GM12878 (cell line): ENCODE measurements around the gene CCNYL1. TPM values are rescaled to one million over a fixed set of nuclear protein-coding genes. Genes with fewer than 3 reads are reported as not detected.
"Not testable (repeated sequence)": the region's sequence is repeated elsewhere in the genome, so short reads cannot be mapped to it uniquely, and the experiment has no call there.

Experiments
- ATAC-seq: fragments of 200-7000 bp; cut with Tn5 transposase; 3 replicates; pipeline ENCODE4 v1.9.1; 2020; ENCODE audit warnings: mild to moderate bottlenecking, moderate library complexity
- BruUV-seq: library from RNA; stranded (reverse); fragments of 400-500 nt; replicated peaks from 2 replicates; lab custom pipeline; 2021; lab: Mats Ljungman, UMichigan
- CTCF ChIA-PET: fragments of 300-600 bp; sonication (Branson Sonifier 250); formaldehyde crosslinking; extraction: SDS; loops from one replicate; lab custom pipeline; 2021; ENCODE audit warnings: inconsistent platforms; lab: Yijun Ruan, JAX
- POLR2A ChIA-PET: fragments of 350-600 bp; formaldehyde crosslinking; extraction: SDS; loops from one replicate; lab custom pipeline; 2021; ENCODE audit warnings: inconsistent platforms; lab: Charles Lee
- RAD21 ChIA-PET: fragments of 300-600 bp; sonication (Branson Sonifier 250); formaldehyde crosslinking; loops from one replicate; lab custom pipeline; 2023; ENCODE audit warnings: antibody characterized with exemption; ENCODE audit not compliant: unreplicated experiment; lab: Charles Lee
- SMC1A ChIA-PET: fragments of 300-600 bp; sonication (Branson Sonifier 250); formaldehyde crosslinking; loops from one replicate; lab custom pipeline; 2023; ENCODE audit not compliant: unreplicated experiment, uncharacterized antibody; lab: Charles Lee
- DNase-seq: peaks from one replicate; pipeline ENCODE4 v3.0.0-alpha.2; 2011; ENCODE audit warnings: low read depth, low spot score
- FAIRE-seq: peaks from 3 replicates; lab custom pipeline; 2011; peaks lifted over from hg19 to GRCh38; lab: Jason Lieb, UNC
- H2AFZ ChIP-seq: 2 replicates; pipeline ENCODE4 v1.6.0; 2011; ENCODE audit warnings: low read depth, low read length, control low read depth; ENCODE audit not compliant: control insufficient read depth
- H3K27ac ChIP-seq: 2 replicates; pipeline ENCODE4 v1.5.1; 2011; ENCODE audit warnings: control low read depth; ENCODE audit not compliant: control insufficient read depth, insufficient read depth
- H3K27me3 ChIP-seq, 2 experiments: replicated peaks in 1 of 2; 2 replicates each; pipeline versions ENCODE4 v1.6.0 to v1.6.1; 2011; ENCODE audit warnings: low read length in 1 of 2; ENCODE audit not compliant: control insufficient read depth in 2 of 2, insufficient read depth in 2 of 2
- H3K36me3 ChIP-seq, 2 experiments: 2 replicates each; pipeline ENCODE4 v1.5.1; 2011; ENCODE audit warnings: low read length in 1 of 2; ENCODE audit not compliant: control insufficient read depth in 2 of 2, insufficient read depth in 2 of 2
- H3K4me1 ChIP-seq: 2 replicates; pipeline ENCODE4 v1.6.1; 2011; ENCODE audit warnings: mild to moderate bottlenecking, low read length, moderate library complexity, mixed read lengths; ENCODE audit not compliant: control insufficient read depth, insufficient read depth
- H3K4me2 ChIP-seq: 2 replicates; pipeline ENCODE4 v1.6.0; 2011; ENCODE audit warnings: control low read depth; ENCODE audit not compliant: control insufficient read depth, insufficient read depth
- H3K4me3 ChIP-seq: fragments of 200-600 bp; sonication (generic); 2 replicates; pipeline ENCODE4 v1.5.1; 2016
- H3K79me2 ChIP-seq: 2 replicates; pipeline ENCODE4 v1.6.0; 2011; ENCODE audit warnings: low read length; ENCODE audit not compliant: control insufficient read depth, insufficient read depth
- H3K9ac ChIP-seq: 2 replicates; pipeline ENCODE4 v1.8.0; 2011; ENCODE audit warnings: low read length, control low read depth, mixed read lengths; ENCODE audit not compliant: control insufficient read depth, insufficient read depth
- H3K9me3 ChIP-seq: replicated peaks from 3 replicates; pipeline ENCODE4 v1.5.1; 2011; ENCODE audit warnings: mild to moderate bottlenecking, low read length; ENCODE audit not compliant: control insufficient read depth, insufficient read depth
- H4K20me1 ChIP-seq: 2 replicates; pipeline ENCODE4 v1.6.0; 2011; ENCODE audit not compliant: control insufficient read depth, insufficient read depth
- CUX1 ChIP-seq: IDR thresholded peaks from 2 replicates; pipeline ENCODE4 v1.6.1; 2012; ENCODE audit warnings: improper control_type of control experiment, low read depth, low read length; ENCODE audit not compliant: insufficient replicate concordance
- EP300 ChIP-seq, 2 experiments: fragments of 150-350 bp in 1 of 2; IDR thresholded peaks; 2 replicates each; pipeline ENCODE4 v1.6.1; 2011 to 2012; ENCODE audit warnings: low read depth in 2 of 2, low read length in 2 of 2, borderline replicate concordance in 1 of 2, improper control_type of control experiment in 1 of 2, inconsistent platforms in 1 of 2; ENCODE audit not compliant: control insufficient read depth in 1 of 2
- KAT2A ChIP-seq: conservative IDR thresholded peaks from 2 replicates; pipeline ENCODE4 v1.6.1; 2011; ENCODE audit warnings: low read depth, low read length; ENCODE audit not compliant: control insufficient read depth
- NBN ChIP-seq: fragments of 450-650 bp; IDR thresholded peaks from 2 replicates; pipeline ENCODE4 v1.6.1; 2016
- RFX5 ChIP-seq: IDR thresholded peaks from 2 replicates; pipeline ENCODE4 v1.6.1; 2011; ENCODE audit warnings: low read depth, low read length, improper control_type of control experiment
- ZNF207 ChIP-seq: fragments of 450-650 bp; IDR thresholded peaks from 2 replicates; pipeline ENCODE4 v1.6.1; 2014; ENCODE audit warnings: antibody characterized with exemption, mild to moderate bottlenecking, borderline replicate concordance
- WGBS: methylation state at CpG from one replicate; pipeline ENCODE4 v1.1.6; 2016; ENCODE audit warnings: low lambda C conversion rate; ENCODE audit not compliant: insufficient replicate concordance, insufficient coverage; ENCODE audit errors: missing lambda C conversion rate; 5-methylcytosine and 5-hydroxymethylcytosine counted together
- in situ Hi-C: fragments of 300-500 bp; cut with MboI; formaldehyde crosslinking; loops from 9 replicates; pipeline ENCODE4 v1.14.3; 2018; ENCODE audit warnings: mixed read lengths
- intact Hi-C: fragments of 100-400 bp; cut with micrococcal nuclease; formaldehyde crosslinking; loops from one replicate; pipeline ENCODE4 v1.14.2; 2022; ENCODE audit not compliant: unreplicated experiment
- polyA plus RNA-seq, 11 experiments: library from polyadenylated mRNA; depleted of rRNA in 4 of 11; unstranded in 6 of 11; stranded (reverse) in 5 of 11; fragments of >200 nt; fragmentation: Nextera tagmentation in 4 of 11; fragmentation: Illumina TruSeq in 1 of 11; extraction: Ambion mirVana in 4 of 11; extraction: Trizol in 1 of 11; gene quantifications; 1 replicate in 1 of 11; 2 replicates in 10 of 11; pipeline versions ENCODE4 v1.2.1 to v1.2.3, GENCODE V29; 2011 to 2016; ENCODE audit warnings: inconsistent platforms in 2 of 11, missing spikeins in 2 of 11, low read depth in 1 of 11
- total RNA-seq, 4 experiments: library from RNA; depleted of rRNA in 3 of 4; stranded (reverse); fragments of >200 nt in 3 of 4; fragmentation: Illumina TruSeq in 1 of 4; extraction: Trizol in 1 of 4; gene quantifications; 2 replicates each; pipeline versions ENCODE4 v1.2.1 to v1.2.3, GENCODE V29; 2013 to 2021

Gene CCNYL1
- total and polyA plus RNA-seq, 10 of the 15 experiments (the other 5 are each of a cell fraction or from before 2014, with no cell fraction given) = 1.8 to 12.3 (median 5.9) TPM

- TF ChIP-seq CUX1 = no peak
- TF ChIP-seq, all 136 proteins: peak for 0
These were observed 16.6 kb upstream of the CCNYL1 start (continued) for GRCh38 chr2:207694811-207695281.

- SMC1A ChIA-PET = interaction anchor here (0.8 kb wide), 1 partner anchor 62 kb away, joined by 3 read pairs; no protein-coding TSS in a partner anchor
- DNase-seq = no peak
- in situ Hi-C loops = no loop called here
- no peaks in the 10 kb centered on the region for H3K36me3 ChIP-seq
- FAIRE-seq = no peak
- TF ChIP-seq ZNF207 (no peak), NBN (no peak), EP300 (IDR thresholded peaks at IDR 0.05; ENCODE audit: borderline replicate concordance in 1 of 2, control insufficient read depth in 1 of 2, low read depth in 2 of 2, low read length in 2 of 2) (no peak), RFX5 (no peak), KAT2A (no peak)
- TF ChIP-seq, all 136 proteins: peak for 0
- ChIA-PET RAD21 (no interaction called here), CTCF (interaction anchor here (0.6 to 4.7 kb wide), 3 partner anchors 12 to 34 kb away, joined by 4 to 50 read pairs (median 15); no protein-coding TSS in a partner anchor), POLR2A (no interaction called here)
- H3K9ac ChIP-seq = no peak overlapping the region
- H3K4me2 ChIP-seq = no peak overlapping the region
- H3K27ac ChIP-seq = no peak overlapping the region
- H2AFZ ChIP-seq = peak overlapping the region; percentile 29
- no peaks in the 10 kb centered on the region for H3K9me3 ChIP-seq
- ATAC-seq = no peak
- no peaks in the 10 kb centered on the region for H3K4me1 ChIP-seq
- no TSS peak for BruUV-seq
- H3K4me3 ChIP-seq = no peak overlapping the region
- H3K27me3 ChIP-seq = no peaks in the 10 kb centered on the region
- no peaks in the 10 kb centered on the region for H4K20me1 ChIP-seq
- 44% methylated on average over 4 of the region's 4 CpGs for WGBS
- no peaks in the 10 kb centered on the region for H3K79me2 ChIP-seq
- intact Hi-C loops = no loop called here
These were observed 16.1 kb upstream of the CCNYL1 start for GRCh38 chr2:207695293-207695692.

DNA sequence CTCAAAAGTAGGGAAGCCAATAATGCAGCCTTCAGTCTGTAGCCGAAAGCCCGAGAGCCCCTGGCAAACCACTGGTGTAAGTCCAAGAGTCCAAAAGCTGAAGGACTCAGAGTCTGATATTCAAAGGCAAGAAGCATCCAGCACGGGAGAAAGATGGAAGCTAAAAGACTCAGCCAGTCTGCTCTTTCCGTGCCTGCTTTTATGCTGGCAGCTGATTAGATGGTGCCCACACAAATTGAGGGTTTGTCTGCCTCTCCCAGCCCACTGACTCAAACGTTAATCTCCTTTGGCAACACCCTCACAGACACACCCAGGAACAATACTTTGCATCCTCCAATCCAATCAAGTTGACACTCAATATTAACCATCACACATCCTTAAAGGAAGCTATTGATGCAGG is 14.5 kb upstream of the CCNYL1 start:
- not testable (repeated sequence) for H3K9me3 ChIP-seq, FAIRE-seq

More for the DNA sequence above, 14.5 kb upstream of the CCNYL1 start:
- ATAC-seq, RAD21 ChIA-PET, CTCF ChIA-PET, POLR2A ChIA-PET, H3K79me2 ChIP-seq, H3K4me3 ChIP-seq, H3K36me3 ChIP-seq, H4K20me1 ChIP-seq, DNase-seq, H2AFZ ChIP-seq, H3K9ac ChIP-seq, H3K4me1 ChIP-seq, H3K4me2 ChIP-seq, in situ Hi-C loops, BruUV-seq, H3K27me3 ChIP-seq, intact Hi-C loops, H3K27ac ChIP-seq: not testable (repeated sequence)
- 42% methylated on average over 5 of the region's 5 CpGs for WGBS
- SMC1A ChIA-PET = interaction anchor here (1.6 kb wide), 1 partner anchor 11 kb away, joined by 3 read pairs; no protein-coding TSS in a partner anchor
